ENCODE data around the gene KREMEN1.

DNA sequence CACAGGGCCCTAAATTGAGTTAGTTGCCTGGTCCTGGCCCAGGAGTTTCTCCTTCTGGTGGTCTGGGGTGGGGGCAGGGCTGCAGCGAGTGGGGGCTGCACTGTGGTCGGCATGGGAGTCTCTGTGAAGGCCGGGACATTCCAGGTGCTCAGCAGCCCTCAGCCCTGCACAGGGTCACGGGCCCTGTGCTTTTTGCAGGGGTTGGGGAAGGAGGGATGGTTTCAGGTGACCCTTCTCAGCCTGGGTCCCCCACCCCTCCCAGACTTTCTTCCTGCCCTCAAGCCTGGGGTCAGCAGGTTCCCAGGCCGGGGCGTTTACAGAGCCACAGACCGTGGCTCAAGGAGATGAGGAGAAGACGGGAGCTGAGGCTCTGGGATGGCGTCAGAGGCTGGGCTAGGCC, 140.7 kb downstream of the KREMEN1 start:
- TF ChIP-seq EZH2 (IDR thresholded peaks at IDR 0.05; ENCODE audit: borderline replicate concordance, low read length), result no peak
- TF ChIP-seq, protein P1, sequence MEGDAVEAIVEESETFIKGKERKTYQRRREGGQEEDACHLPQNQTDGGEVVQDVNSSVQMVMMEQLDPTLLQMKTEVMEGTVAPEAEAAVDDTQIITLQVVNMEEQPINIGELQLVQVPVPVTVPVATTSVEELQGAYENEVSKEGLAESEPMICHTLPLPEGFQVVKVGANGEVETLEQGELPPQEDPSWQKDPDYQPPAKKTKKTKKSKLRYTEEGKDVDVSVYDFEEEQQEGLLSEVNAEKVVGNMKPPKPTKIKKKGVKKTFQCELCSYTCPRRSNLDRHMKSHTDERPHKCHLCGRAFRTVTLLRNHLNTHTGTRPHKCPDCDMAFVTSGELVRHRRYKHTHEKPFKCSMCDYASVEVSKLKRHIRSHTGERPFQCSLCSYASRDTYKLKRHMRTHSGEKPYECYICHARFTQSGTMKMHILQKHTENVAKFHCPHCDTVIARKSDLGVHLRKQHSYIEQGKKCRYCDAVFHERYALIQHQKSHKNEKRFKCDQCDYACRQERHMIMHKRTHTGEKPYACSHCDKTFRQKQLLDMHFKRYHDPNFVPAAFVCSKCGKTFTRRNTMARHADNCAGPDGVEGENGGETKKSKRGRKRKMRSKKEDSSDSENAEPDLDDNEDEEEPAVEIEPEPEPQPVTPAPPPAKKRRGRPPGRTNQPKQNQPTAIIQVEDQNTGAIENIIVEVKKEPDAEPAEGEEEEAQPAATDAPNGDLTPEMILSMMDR (conservative IDR thresholded peaks at IDR 0.05 in 1 of 2, IDR thresholded peaks at IDR 0.05 in 1 of 2; ENCODE audit: extremely low read depth in 1 of 2, insufficient read depth in 1 of 2, low read depth in 1 of 2, low read length in 2 of 2), result no peak

All from mammary epithelial cell (primary cell).